GM18870 (cell line): Measurements from ENCODE around the gene CELF5.
"Not testable (repeated sequence)": the region's sequence is repeated elsewhere in the genome, so short reads cannot be mapped to it uniquely, and the experiment has no call there.

ENCODE experiments used
- ATAC-seq: cut with Tn5 transposase; IDR thresholded peaks from one replicate; pipeline ENCODE4 v1.9.1; 2021; ENCODE audit warnings: moderate library complexity; ENCODE audit not compliant: unreplicated experiment

Gene CELF5

GRCh38 chr19:3340340-3340739 lies 115.9 kb downstream of the CELF5 start:
- ATAC-seq, result no peak

- no peak for ATAC-seq
Observed at GRCh38 chr19:3342246-3342645, 117.8 kb downstream of the CELF5 start.

GRCh38 chr19:3342962-3343361 lies 118.5 kb downstream of the CELF5 start:
- ATAC-seq, result not testable (repeated sequence)

GRCh38 chr19:3343619-3344502 lies 119.4 kb downstream of the CELF5 start:
- ATAC-seq, result no peak

- ATAC-seq, result no peak
Observed at GRCh38 chr19:3344608-3345598, 120.4 kb downstream of the CELF5 start.

GRCh38 chr19:3345850-3346460 lies 121.5 kb downstream of the CELF5 start:
- no peak for ATAC-seq
